ENCODE measurements around the gene MED12L.

Gene MED12L

DNA sequence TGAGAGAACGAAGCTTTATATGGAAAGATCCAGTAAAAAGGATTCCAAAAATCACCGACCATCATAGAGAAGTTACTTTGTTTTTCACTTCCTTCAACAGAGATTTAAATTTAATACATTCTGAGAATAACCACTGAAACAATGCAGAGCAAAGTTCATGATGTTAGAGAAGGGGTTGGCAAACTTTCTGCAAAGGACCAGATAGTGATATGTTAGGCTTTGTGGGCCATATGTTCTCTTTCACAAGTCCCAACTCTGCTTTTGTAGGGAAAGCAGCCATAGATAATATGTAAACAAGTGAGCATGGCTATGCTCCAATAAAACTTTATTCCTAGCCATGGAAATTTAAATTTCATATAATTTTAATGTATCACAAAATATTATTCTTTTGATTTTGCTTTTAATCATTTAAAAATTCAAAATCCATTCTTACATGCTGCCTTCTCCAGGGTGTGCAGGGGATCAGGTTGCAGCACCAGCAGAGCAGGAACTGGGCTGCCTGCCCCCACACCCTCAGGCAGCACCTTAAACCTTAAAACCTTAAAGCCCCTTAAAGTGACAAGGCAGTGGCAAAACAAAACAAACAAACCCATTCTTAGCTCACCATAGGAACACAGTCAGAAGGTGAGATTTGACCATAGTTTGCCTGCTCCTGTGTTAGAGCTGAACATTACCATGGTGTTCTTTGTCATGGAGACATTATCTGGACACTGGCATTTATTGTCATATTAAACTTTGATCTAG is 392.3 kb downstream of the MED12L start:
- no peak for DNase-seq

DNA sequence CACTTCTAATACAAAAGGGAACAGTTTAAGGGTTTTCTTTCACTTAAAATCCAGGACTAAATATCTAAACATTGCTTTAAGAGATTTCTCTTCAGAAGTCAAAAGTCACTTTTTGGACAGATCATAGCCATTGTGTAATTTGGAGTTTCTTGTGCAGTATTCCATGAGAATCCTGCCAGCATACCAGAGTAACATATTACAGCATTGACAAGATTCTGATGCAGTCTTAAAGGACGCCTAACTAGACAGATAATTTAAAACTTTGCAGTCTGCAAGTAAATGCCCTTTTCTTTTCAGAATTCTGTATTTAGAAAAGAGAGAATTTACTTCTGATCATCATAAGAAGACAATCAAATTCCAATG is 392.9 kb downstream of the MED12L start:
- no peak for DNase-seq

GRCh38 chr3:151479452-151479851 is 394.0 kb downstream of the MED12L start:
- DNase-seq: no peak

- no peak for DNase-seq
These were observed 395.0 kb downstream of the MED12L start for GRCh38 chr3:151480492-151480891.

- DNase-seq: no peak
These were observed 398.0 kb downstream of the MED12L start for GRCh38 chr3:151483488-151483887.

DNA sequence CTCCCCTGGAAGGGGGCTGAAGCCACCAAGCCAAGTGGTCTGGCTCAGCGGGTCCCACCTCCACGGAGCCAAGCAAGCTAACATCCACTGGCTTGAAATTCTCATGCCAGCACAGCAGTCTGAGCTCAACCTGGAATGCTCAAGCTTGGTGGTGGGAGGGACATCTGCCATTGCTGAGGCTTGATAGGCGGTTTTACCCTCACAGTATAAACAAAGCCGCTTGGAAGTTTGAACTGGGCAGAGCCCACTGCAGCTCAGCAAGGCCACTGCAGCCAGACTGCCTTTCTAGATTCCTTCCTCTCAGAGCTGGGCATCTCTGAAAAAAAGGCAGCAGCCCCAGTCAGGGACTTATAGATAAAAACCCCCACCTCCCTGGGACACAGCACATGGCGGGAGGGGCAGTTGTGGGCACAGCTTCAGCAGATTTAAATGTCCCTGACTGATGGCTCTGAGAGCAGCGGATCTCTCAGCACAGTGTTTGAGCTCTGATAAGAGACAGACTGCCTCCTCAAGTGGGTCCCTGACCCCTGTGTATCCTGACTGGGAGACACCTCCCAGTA is 398.6 kb downstream of the MED12L start:
- DNase-seq: no peak

Data from NCI-H2171 (cell line).